GM12864 (cell line): ENCODE data around the gene NPSR1.

Experiments used
- DNase-seq: peaks from one replicate; pipeline ENCODE4 v3.0.0-alpha.2; 2011; ENCODE audit warnings: low read depth
- H3K4me3 ChIP-seq: 2 replicates; pipeline ENCODE4 v1.5.1; 2011; ENCODE audit warnings: mild to moderate bottlenecking, low read depth, low read length, control low read depth
- CTCF ChIP-seq: IDR thresholded peaks from 2 replicates; pipeline ENCODE4 v1.5.1; 2011; ENCODE audit warnings: low read depth, mild to moderate bottlenecking, moderate library complexity, low read length, control low read depth, inconsistent platforms; ENCODE audit errors: missing control alignments

Gene NPSR1

GRCh38 chr7:34719636-34720035 is 61.6 kb downstream of the NPSR1 start:
- no peak for TF ChIP-seq CTCF
- no peak overlapping the region for H3K4me3 ChIP-seq
- no peak for DNase-seq

- no peak for DNase-seq
- TF ChIP-seq CTCF, result no peak
- no peak overlapping the region for H3K4me3 ChIP-seq
Measured at GRCh38 chr7:34720289-34720688, 62.3 kb downstream of the NPSR1 start.

- TF ChIP-seq CTCF, result no peak
- H3K4me3 ChIP-seq, result no peak overlapping the region
- no peak for DNase-seq
Measured at GRCh38 chr7:34723338-34723737, 65.3 kb downstream of the NPSR1 start.

- TF ChIP-seq CTCF, result no peak
- DNase-seq, result no peak
- H3K4me3 ChIP-seq, result no peak overlapping the region
Measured at GRCh38 chr7:34723866-34724490, 66.0 kb downstream of the NPSR1 start.

- no peak for TF ChIP-seq CTCF
- no peak overlapping the region for H3K4me3 ChIP-seq
- no peak for DNase-seq
Measured at GRCh38 chr7:34726221-34726620, 68.2 kb downstream of the NPSR1 start.

- TF ChIP-seq CTCF, result no peak
- DNase-seq, result no peak
- no peak overlapping the region for H3K4me3 ChIP-seq
Measured at GRCh38 chr7:34727464-34727995, 69.5 kb downstream of the NPSR1 start.

GRCh38 chr7:34728156-34728555 is 70.1 kb downstream of the NPSR1 start:
- H3K4me3 ChIP-seq, result no peak overlapping the region

More at GRCh38 chr7:34728156-34728555, 70.1 kb downstream of the NPSR1 start:
- TF ChIP-seq CTCF, result no peak
- DNase-seq, result no peak
